SHP77 (cell line): ENCODE data around the gene SLC17A7.
A peak's percentile ranks its signal among the peaks of the same experiment; 100 is the strongest.

ENCODE experiments used
- DNase-seq, 2 experiments: peaks; one replicate each; lab custom pipeline; 2025; lab: John Stamatoyannopoulos, UW

SLC17A7 gene

GRCh38 chr19:49427339-49427738 is 14.0 kb downstream of the SLC17A7 start:
- no peak for DNase-seq

DNA sequence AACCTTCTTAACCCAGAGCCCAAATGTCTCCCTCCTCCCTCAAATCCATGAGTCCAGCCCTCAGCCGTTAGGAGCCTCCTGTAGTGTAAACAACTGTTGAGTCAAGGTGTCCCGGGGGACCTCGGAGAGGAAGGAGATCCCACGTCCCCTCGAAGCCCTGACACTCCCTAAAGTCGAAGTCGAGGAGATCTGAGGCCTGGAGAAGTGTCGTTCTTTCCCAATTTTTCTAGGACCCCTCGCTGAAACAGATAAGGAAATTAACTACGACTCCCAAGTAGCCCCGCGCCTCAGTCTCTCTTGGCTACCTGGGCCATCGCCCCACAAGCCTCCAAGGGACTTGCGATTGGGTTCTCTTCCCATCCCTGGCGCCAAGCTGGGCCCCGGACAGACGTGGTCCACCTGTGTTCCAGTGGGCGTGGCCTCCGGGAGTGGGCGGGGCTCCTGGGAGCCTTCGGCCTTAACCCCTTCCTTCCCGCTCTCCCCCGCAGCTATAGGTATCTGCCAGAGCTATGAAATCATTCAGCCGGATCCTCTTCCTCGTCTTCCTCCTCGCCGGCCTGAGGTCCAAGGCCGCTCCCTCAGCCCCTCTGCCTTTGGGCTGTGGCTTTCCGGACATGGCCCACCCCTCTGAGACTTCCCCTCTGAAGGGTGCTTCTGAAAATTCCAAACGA is 15.3 kb downstream of the SLC17A7 start:
- DNase-seq = peak; percentile 38 to 57

DNA sequence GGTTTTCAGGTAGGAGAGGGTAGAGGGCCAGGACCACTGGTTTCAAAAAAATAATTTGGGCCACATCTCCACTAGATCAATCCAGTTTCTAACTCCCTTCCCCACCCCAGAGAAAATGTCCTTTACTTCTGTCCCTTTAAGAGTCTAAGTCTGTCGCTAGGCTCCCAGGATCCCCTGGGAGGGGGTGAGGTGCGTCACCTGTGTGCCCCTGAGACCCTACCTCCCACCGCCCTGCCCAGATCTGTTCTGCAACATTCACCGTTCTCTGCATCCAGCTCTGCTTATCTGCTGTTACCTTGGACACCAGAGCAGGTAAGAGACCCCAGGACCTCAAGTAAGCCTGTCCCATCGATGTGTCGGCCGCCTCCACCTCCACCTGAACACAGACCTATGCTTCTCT is 16.1 kb downstream of the SLC17A7 start, which contains the start of gene GFY:
TSS of gene GFY (plus strand) at position 211 of the 400 bp plus-strand sequence. CDS start 1,043 bp downstream, outside the sequence.
- DNase-seq = no peak

GRCh38 chr19:49423985-49424303 is 17.4 kb downstream of the SLC17A7 start:
- DNase-seq = no peak

DNA sequence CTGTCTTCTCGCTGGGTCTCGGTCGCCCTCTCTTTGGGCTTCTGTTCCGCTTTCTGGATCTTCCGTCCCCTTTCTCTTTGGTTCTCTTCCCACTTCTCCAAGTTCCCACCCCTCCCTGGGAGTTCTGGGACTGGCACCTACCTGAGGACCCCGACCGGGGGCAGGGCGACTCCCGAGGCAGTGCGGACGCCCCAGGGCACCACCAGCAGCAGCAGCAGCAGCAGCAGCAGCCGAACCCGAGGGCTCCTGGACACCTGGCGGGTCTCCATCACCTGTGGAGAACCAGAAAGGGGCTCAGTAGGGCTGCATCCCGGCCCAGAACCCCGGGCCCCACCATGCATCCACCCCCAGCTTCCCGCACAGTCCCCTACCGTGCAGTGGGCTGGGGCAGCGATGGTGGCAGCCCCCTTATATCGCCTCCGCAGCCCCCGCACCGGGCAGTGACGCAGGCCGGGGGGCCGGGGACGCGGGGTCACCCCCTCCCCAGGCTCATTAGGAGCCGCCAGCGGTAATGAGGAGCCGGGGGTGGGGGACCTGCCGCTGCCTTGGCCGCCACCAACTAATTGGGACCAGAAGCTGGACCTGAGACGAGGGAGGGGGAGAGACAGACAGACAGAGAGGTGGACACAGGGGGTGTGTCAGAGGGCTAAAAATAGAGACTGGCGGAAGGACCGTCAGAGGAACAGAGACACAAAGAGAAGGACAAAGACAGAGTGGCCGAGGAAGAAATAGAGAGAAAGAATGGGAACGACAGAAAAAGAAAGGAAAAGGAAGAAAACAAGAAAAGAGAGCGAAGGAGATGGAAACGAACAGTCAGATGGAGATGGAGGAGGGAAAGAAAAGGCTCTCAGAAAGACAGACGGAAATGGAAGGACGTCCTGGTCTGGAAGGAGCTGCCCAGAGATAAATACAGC is 18.0 kb downstream of the SLC17A7 start, which contains the start of gene PTH2:
TSS of gene PTH2 (minus strand) at position 371 of the 914 bp plus-strand sequence. CDS start at position 269, 102 bp downstream.
- DNase-seq = no peak

- DNase-seq = peak; percentile 51 to 53
These were observed 18.8 kb downstream of the SLC17A7 start for GRCh38 chr19:49422407-49423070.

- DNase-seq = no peak
These were observed 19.5 kb downstream of the SLC17A7 start for GRCh38 chr19:49421878-49422202.

DNA sequence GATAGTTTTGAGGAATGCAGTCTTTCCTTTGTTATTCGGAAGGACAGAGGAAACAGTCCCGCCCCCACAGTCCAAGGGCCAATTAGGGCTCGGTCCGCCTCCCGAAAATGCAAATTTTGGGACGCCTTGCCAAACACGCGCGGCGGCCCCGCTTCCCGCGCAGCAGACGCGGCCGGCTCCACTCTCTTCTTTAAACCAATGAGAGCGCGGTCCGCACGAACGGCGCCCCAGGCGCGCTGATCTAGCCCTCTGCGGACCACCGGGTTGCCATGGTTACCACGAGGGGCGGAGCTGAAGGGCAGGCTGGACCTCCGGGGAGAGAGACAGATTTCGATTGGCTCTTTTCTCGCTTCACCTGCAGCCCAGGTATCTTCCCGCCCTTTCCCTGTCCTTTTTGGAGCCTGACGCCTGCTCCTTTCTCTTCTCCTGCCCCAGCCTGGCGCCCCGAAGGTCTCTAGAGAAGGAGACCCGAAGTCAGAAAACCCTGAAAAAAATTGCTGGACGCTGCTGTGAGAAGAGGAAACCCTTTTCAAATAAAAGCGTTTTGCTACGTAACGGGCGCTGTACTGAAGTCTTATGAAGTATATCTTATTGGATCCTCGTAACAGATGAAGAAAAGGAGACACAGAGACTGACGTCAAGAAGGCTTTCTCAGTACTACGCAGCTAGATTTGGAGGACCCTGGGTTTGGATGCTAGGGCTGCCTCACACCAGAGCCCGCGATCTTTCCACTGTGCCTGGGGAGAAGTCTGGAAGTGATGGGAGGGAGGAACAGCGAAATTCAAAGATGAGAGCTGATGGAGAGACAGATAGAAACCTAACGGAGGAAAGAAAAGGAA is 20.1 kb downstream of the SLC17A7 start:
- no peak for DNase-seq

- no peak for DNase-seq
These were observed 21.1 kb downstream of the SLC17A7 start for GRCh38 chr19:49420227-49420626.

- DNase-seq = no peak
These were observed 22.2 kb downstream of the SLC17A7 start for GRCh38 chr19:49419173-49419572.

- no peak for DNase-seq
These were observed 22.8 kb downstream of the SLC17A7 start for GRCh38 chr19:49418511-49418910.

DNA sequence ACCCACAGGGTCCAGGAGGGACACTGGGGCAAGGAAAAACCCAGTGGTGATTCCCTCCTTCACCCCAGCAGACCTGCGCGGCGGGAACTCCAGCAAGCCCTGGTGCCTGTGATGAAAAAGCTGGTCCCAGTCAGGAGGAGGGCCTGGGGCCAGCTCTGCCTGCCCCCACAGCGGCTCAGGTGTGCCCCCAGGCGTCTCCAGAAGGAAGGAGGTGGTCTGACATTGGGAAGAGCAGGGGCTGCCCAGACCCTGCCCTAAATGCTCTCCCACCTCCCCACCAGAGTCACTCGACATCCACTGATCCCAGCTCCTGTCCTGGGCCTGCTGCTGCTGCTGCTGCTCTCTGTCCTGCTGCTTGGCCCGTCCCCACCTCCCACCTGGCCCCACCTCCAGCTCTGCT is 24.2 kb downstream of the SLC17A7 start:
- DNase-seq = no peak

- no peak for DNase-seq
These were observed 25.5 kb downstream of the SLC17A7 start for GRCh38 chr19:49415810-49416200.

DNA sequence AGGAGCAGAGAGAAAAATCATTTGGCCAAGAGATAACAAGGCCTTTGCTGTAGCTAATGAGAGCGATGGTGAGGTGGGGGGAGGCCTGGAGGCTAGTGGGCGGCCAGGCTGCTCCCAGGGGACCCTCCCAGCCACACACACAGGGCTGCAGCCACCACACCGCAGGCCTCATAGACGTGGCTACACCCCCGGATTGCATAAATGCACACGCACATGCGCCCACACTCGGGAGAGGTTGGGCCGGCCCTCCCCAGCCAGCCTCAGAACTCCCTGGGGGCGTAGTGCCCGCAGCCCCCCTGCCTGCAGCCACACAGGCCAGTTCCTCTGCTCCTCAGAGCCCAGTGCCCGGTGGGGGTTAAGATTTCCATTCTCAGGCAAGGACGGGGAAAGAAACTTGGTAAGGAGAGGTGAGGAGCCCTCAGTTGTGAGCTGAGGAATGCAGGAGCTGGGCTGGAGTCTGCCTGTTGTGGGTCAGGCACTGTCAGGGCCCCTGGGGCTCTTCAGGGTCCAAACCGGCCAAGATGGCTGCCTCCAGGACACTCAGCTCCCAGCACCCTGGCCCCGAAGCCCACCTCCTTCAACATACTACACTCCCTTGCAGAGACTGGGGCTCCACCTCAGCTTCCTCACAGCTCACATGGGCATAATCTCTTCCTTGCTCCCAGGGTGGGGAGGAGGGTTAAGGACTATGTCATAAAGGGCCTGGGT is 26.1 kb downstream of the SLC17A7 start:
- DNase-seq = no peak

DNA sequence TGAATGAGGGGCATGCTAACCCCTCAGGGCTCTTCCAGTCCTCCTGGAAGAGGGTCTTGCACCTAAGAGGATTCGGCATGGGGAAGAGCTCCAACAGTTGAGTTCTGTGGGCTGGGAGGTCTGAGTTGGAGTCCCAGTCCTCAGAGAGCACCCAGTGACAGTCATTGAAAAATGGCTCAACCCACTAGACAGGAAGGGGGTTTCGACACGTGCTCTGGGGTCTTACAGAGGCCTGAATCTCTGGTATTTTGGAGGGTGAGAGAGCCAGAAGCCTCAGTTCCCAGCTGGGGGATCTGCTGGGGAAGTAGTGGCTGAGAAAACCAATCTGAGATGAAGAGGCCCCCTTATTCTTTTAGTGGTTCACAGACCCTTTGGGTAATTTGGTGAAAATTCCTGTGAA is 27.1 kb downstream of the SLC17A7 start:
- no peak for DNase-seq

GRCh38 chr19:49413348-49413747 is 28.0 kb downstream of the SLC17A7 start:
- peak in 1 of 2 experiments; percentile 8 for DNase-seq

- no peak for DNase-seq
These were observed 29.5 kb downstream of the SLC17A7 start for GRCh38 chr19:49411681-49412326.

GRCh38 chr19:49409441-49410029 is 31.8 kb downstream of the SLC17A7 start:
- no peak for DNase-seq

- DNase-seq = no peak
These were observed 32.4 kb downstream of the SLC17A7 start for GRCh38 chr19:49408816-49409440.
